A673 (cell line): ENCODE results near the gene TMEM170B. TPM values are rescaled to one million over a fixed set of nuclear protein-coding genes. Genes with fewer than 3 reads are reported as not detected.

Experiments used
- BruUV-seq: library from RNA; stranded (reverse); fragments of 400-500 nt; replicated peaks from 2 replicates; lab custom pipeline; 2021; lab: Mats Ljungman, UMichigan
- CTCF ChIA-PET: fragments of 300-600 bp; sonication (Branson Sonifier 250); formaldehyde crosslinking; loops from one replicate; lab custom pipeline; 2022; ENCODE audit warnings: antibody characterized with exemption; lab: Charles Lee
- POLR2A ChIA-PET: fragments of 300-600 bp; sonication (Branson Sonifier 250); formaldehyde crosslinking; loops from one replicate; lab custom pipeline; 2022; ENCODE audit warnings: antibody characterized with exemption; ENCODE audit not compliant: low non-redundant PET; lab: Charles Lee
- DNase-seq: peaks from one replicate; pipeline ENCODE4 v3.0.0-alpha.2; 2015; ENCODE audit warnings: low spot score
- H3K27ac ChIP-seq: fragments of 200-600 bp; sonication (generic); 2 replicates; pipeline ENCODE4 v1.5.1; 2016; ENCODE audit warnings: mixed run types, low read depth, mild to moderate bottlenecking, mixed read lengths, antibody characterized with exemption, low read length; ENCODE audit not compliant: poor library complexity, severe bottlenecking
- H3K27me3 ChIP-seq: fragments of 200-600 bp; sonication (generic); replicated peaks from 2 replicates; pipeline ENCODE4 v1.6.1; 2017; ENCODE audit warnings: mixed run types, low read depth, mild to moderate bottlenecking, mixed read lengths, antibody characterized with exemption, low read length; ENCODE audit not compliant: insufficient read depth, poor library complexity
- H3K36me3 ChIP-seq: fragments of 200-600 bp; sonication (generic); 2 replicates; pipeline ENCODE4 v1.6.1; 2016; ENCODE audit warnings: mixed run types, mild to moderate bottlenecking, mixed read lengths, antibody characterized with exemption, low read length; ENCODE audit not compliant: insufficient read depth, poor library complexity, severe bottlenecking
- H3K4me1 ChIP-seq: fragments of 200-600 bp; sonication (generic); 2 replicates; pipeline ENCODE4 v1.6.1; 2017; ENCODE audit warnings: mixed run types, mild to moderate bottlenecking, mixed read lengths, antibody characterized with exemption, low read length; ENCODE audit not compliant: insufficient read depth, poor library complexity, severe bottlenecking
- H3K4me3 ChIP-seq: fragments of 200-600 bp; sonication (generic); 2 replicates; pipeline ENCODE4 v1.5.1; 2016; ENCODE audit warnings: low read depth, mixed run types, mild to moderate bottlenecking, mixed read lengths, low read length; ENCODE audit not compliant: poor library complexity, severe bottlenecking
- H3K9me3 ChIP-seq: fragments of 200-600 bp; sonication (generic); 2 replicates; pipeline ENCODE4 v1.6.1; 2016; ENCODE audit warnings: mixed run types, low read depth, mild to moderate bottlenecking, mixed read lengths, antibody characterized with exemption, low read length; ENCODE audit not compliant: poor library complexity, severe bottlenecking
- EZH2 ChIP-seq: fragments of 200-600 bp; sonication (generic); IDR thresholded peaks from 2 replicates; pipeline ENCODE4 v1.6.1; 2017; ENCODE audit warnings: borderline replicate concordance, low read depth, mild to moderate bottlenecking, mixed read lengths, antibody characterized with exemption, low read length; ENCODE audit not compliant: poor library complexity, severe bottlenecking
- intact Hi-C: fragments of 100-400 bp; cut with micrococcal nuclease; formaldehyde crosslinking; loops from one replicate; pipeline ENCODE4 v1.10.0; 2022; ENCODE audit not compliant: unreplicated experiment
- total RNA-seq: library from RNA; stranded (reverse); gene quantifications from 2 replicates; pipeline ENCODE4 v1.2.3, GENCODE V29; 2021
- TF ChIP-seq, protein P1 (sequence below): fragments of 300-800, 200-600 bp; sonication (generic); conservative IDR thresholded peaks from 2 replicates; pipeline ENCODE4 v1.5.1; 2017; ENCODE audit warnings: low read depth, mild to moderate bottlenecking, antibody characterized with exemption, low read length, moderate library complexity, mixed read lengths

The TMEM170B gene
- total RNA-seq, 1 experiment from 2014 or later: 9.5 TPM

GRCh38 chr6:11528996-11529395 lies 8.6 kb upstream of the TMEM170B start:
- intact Hi-C loops: no loop called here
- H3K36me3 ChIP-seq: no peaks in the 10 kb centered on the region
- POLR2A ChIA-PET: no interaction called here
- no TSS peak for BruUV-seq
- no peak overlapping the region for H3K27ac ChIP-seq
- CTCF ChIA-PET: no interaction called here
- no peaks in the 10 kb centered on the region for H3K27me3 ChIP-seq
- H3K9me3 ChIP-seq: no peaks in the 10 kb centered on the region
- TF ChIP-seq, protein P1, sequence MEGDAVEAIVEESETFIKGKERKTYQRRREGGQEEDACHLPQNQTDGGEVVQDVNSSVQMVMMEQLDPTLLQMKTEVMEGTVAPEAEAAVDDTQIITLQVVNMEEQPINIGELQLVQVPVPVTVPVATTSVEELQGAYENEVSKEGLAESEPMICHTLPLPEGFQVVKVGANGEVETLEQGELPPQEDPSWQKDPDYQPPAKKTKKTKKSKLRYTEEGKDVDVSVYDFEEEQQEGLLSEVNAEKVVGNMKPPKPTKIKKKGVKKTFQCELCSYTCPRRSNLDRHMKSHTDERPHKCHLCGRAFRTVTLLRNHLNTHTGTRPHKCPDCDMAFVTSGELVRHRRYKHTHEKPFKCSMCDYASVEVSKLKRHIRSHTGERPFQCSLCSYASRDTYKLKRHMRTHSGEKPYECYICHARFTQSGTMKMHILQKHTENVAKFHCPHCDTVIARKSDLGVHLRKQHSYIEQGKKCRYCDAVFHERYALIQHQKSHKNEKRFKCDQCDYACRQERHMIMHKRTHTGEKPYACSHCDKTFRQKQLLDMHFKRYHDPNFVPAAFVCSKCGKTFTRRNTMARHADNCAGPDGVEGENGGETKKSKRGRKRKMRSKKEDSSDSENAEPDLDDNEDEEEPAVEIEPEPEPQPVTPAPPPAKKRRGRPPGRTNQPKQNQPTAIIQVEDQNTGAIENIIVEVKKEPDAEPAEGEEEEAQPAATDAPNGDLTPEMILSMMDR: no peak
- no peak for TF ChIP-seq EZH2
- no peak for DNase-seq
- H3K4me1 ChIP-seq: no peaks in the 10 kb centered on the region
- H3K4me3 ChIP-seq: no peak overlapping the region

DNA sequence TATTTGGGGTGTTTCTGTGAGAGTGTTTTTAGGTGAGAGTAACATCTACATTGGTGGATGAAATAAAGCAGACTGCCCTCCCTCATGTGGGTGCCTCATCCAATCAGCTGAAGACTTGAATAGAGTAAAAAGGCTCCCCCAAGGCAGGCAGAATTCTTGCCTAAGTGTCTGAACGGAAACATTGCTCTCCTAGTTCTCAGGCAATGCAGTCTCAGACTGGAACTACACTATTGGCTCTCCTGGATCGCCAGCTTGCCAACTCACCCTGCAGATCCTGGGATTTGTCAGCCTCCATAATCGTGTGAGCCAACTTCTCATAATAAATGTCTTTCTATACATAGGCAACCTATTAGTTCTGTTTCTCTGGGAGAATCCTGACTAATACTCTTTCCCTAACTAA lies 5.5 kb upstream of the TMEM170B start:
- Histone ChIP-seq H3K9me3 (no peaks in the 10 kb centered on the region), H3K27ac (no peak overlapping the region), H3K27me3 (no peaks in the 10 kb centered on the region), H3K4me1 (peaks cover 7% of the 10 kb centered on the region), H3K36me3 (no peaks in the 10 kb centered on the region), H3K4me3 (no peak overlapping the region)
- no peak for TF ChIP-seq EZH2
- TF ChIP-seq, protein P1: no peak
- no peak for DNase-seq
- ChIA-PET POLR2A (no interaction called here), CTCF (no interaction called here)
- no TSS peak for BruUV-seq
- intact Hi-C loops: no loop called here

DNA sequence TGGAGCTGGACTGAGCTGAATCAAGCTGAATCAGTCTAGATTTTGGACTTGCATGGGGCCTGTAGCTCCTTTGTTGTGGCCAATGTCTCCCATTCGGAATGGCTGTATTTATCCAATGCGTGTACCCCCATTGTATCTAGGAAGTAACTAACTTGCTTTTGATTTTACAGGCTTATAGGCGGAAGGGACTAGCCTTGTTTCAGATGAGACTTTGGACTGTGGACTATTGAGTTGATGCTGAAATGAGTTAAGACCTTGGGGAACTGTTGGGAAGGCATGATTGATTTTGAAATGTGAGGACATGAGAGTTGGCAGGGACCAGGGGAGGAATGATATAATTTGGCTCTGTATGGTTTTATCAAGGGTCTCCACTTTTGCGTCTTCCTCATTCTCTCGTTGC lies 3.0 kb upstream of the TMEM170B start:
- BruUV-seq: no TSS peak
- no peak for TF ChIP-seq EZH2
- TF ChIP-seq, protein P1: no peak
- ChIA-PET CTCF (no interaction called here), POLR2A (no interaction called here)
- intact Hi-C loops: no loop called here
- Histone ChIP-seq H3K4me3 (no peak overlapping the region), H3K27me3 (no peaks in the 10 kb centered on the region), H3K36me3 (no peaks in the 10 kb centered on the region), H3K9me3 (no peaks in the 10 kb centered on the region), H3K4me1 (peaks cover 14% of the 10 kb centered on the region), H3K27ac (no peak overlapping the region)
- no peak for DNase-seq
